Neural cell (in vitro differentiated cells): ENCODE data around the gene TMEM247. TPM values are rescaled to one million over a fixed set of nuclear protein-coding genes. Genes with fewer than 3 reads are reported as not detected.

ENCODE experiments used
- H2AFZ ChIP-seq: fragments of 200-600, 300-800 bp; sonication (generic), shearing (Covaris generic); 2 replicates; pipeline ENCODE4 v1.6.0; 2014; ENCODE audit warnings: low read depth, mild to moderate bottlenecking, antibody characterized with exemption, low read length, moderate library complexity
- H3F3A ChIP-seq: fragments of 200-600 bp; shearing (Covaris generic); 2 replicates; pipeline ENCODE4 v1.6.1; 2016; ENCODE audit warnings: mild to moderate bottlenecking, moderate library complexity, mixed read lengths, antibody characterized with exemption, low read length; ENCODE audit not compliant: insufficient read depth, poor library complexity, severe bottlenecking
- H3K27ac ChIP-seq: fragments of 200-600, 300-800 bp; sonication (generic), shearing (Covaris generic); 2 replicates; pipeline ENCODE4 v1.5.1; 2014; ENCODE audit warnings: mild to moderate bottlenecking, low read length, moderate library complexity
- H3K27me3 ChIP-seq: fragments of 300-800, 200-600 bp; sonication (generic), shearing (Covaris generic); 2 replicates; pipeline ENCODE4 v1.6.0; 2014; ENCODE audit warnings: mild to moderate bottlenecking, low read depth, low read length, moderate library complexity; ENCODE audit not compliant: insufficient read depth
- H3K36me3 ChIP-seq: fragments of 300-800, 200-600 bp; sonication (generic), shearing (Covaris generic); 2 replicates; pipeline ENCODE4 v1.5.1; 2014; ENCODE audit warnings: mild to moderate bottlenecking, antibody characterized with exemption, low read length, moderate library complexity; ENCODE audit not compliant: insufficient read depth
- H3K4me2 ChIP-seq: fragments of 300-800, 200-600 bp; sonication (generic), shearing (Covaris generic); 2 replicates; pipeline ENCODE4 v1.6.0; 2014; ENCODE audit warnings: mild to moderate bottlenecking, low read length
- H3K4me3 ChIP-seq: fragments of 300-800, 200-600 bp; sonication (generic), shearing (Covaris generic); 2 replicates; pipeline ENCODE4 v1.5.1; 2014; ENCODE audit warnings: mild to moderate bottlenecking, low read length, moderate library complexity
- H3K79me2 ChIP-seq: fragments of 200-600 bp; shearing (Covaris generic); replicated peaks from 2 replicates; pipeline ENCODE4 v1.6.0; 2014; ENCODE audit warnings: mild to moderate bottlenecking, low read length, moderate library complexity; ENCODE audit not compliant: insufficient read depth
- H3K9ac ChIP-seq: fragments of 300-800, 200-600 bp; sonication (generic), shearing (Covaris generic); 2 replicates; pipeline ENCODE4 v1.6.1; 2016; ENCODE audit warnings: mild to moderate bottlenecking, low read length, mixed read lengths
- H3K9me2 ChIP-seq: fragments of 200-600 bp; shearing (Covaris generic); 2 replicates; pipeline ENCODE4 v1.6.1; 2016; ENCODE audit warnings: mild to moderate bottlenecking, low read length, mixed read lengths; ENCODE audit not compliant: insufficient read depth
- H3K9me3 ChIP-seq: fragments of 200-600, 300-800 bp; sonication (generic), shearing (Covaris generic); 2 replicates; pipeline ENCODE4 v1.6.1; 2016; ENCODE audit warnings: mild to moderate bottlenecking, mixed run types, low read length, moderate library complexity, mixed read lengths
- H4K20me1 ChIP-seq: fragments of 200-600 bp; shearing (Covaris generic); 2 replicates; pipeline ENCODE4 v1.6.1; 2016; ENCODE audit warnings: mild to moderate bottlenecking, mixed run types; ENCODE audit not compliant: insufficient read depth
- CTCF ChIP-seq: fragments of 450-650 bp; IDR thresholded peaks from 2 replicates; pipeline ENCODE4 v1.5.1; 2014; ENCODE audit warnings: antibody characterized with exemption, mild to moderate bottlenecking, moderate library complexity; ENCODE audit not compliant: poor library complexity, severe bottlenecking
- EP300 ChIP-seq: fragments of 450-650 bp; conservative IDR thresholded peaks from 2 replicates; pipeline ENCODE4 v1.6.1; 2014; ENCODE audit warnings: antibody characterized with exemption, mild to moderate bottlenecking, moderate library complexity; ENCODE audit not compliant: poor library complexity, severe bottlenecking
- EZH2 ChIP-seq: fragments of 200-600, 300-800 bp; shearing (Covaris generic), sonication (generic); IDR thresholded peaks from 2 replicates; pipeline ENCODE4 v1.6.1; 2014; ENCODE audit warnings: antibody characterized with exemption, low read length, borderline replicate concordance, mild to moderate bottlenecking; ENCODE audit not compliant: insufficient read depth, poor library complexity, severe bottlenecking
- MXI1 ChIP-seq: fragments of 450-650 bp; conservative IDR thresholded peaks from 2 replicates; pipeline ENCODE4 v1.6.1; 2014; ENCODE audit warnings: antibody characterized with exemption, mild to moderate bottlenecking; ENCODE audit not compliant: poor library complexity, severe bottlenecking
- POLR2AphosphoS5 ChIP-seq: IDR thresholded peaks from 2 replicates; pipeline ENCODE4 v1.6.1; 2012
- RAD21 ChIP-seq: fragments of 450-650 bp; conservative IDR thresholded peaks from 2 replicates; pipeline ENCODE4 v1.6.1; 2014; ENCODE audit warnings: antibody characterized with exemption, mild to moderate bottlenecking, moderate library complexity
- REST ChIP-seq: IDR thresholded peaks from 2 replicates; pipeline ENCODE4 v1.6.1; 2012; ENCODE audit warnings: borderline replicate concordance
- SMC3 ChIP-seq: fragments of 450-650 bp; conservative IDR thresholded peaks from 2 replicates; pipeline ENCODE4 v1.6.1; 2014; ENCODE audit warnings: antibody characterized with exemption, mild to moderate bottlenecking, moderate library complexity; ENCODE audit not compliant: poor library complexity
- TAF1 ChIP-seq: IDR thresholded peaks from 2 replicates; pipeline ENCODE4 v1.6.1; 2012; ENCODE audit warnings: low read depth
- polyA plus RNA-seq: library from polyadenylated mRNA; depleted of rRNA; stranded (reverse); fragments of >200 nt; gene quantifications from 2 replicates; pipeline ENCODE4 v1.2.3, GENCODE V29; 2014

The TMEM247 gene
- polyA plus RNA-seq, 1 donor from 2014 or later, result not detected

GRCh38 chr2:46519265-46519664 lies 39.9 kb downstream of the TMEM247 start:
- H3K27me3 ChIP-seq, result no peaks in the 10 kb centered on the region
- H4K20me1 ChIP-seq, result no peaks in the 10 kb centered on the region
- no peak overlapping the region for H3K9ac ChIP-seq
- H3F3A ChIP-seq, result no peaks in the 10 kb centered on the region
- H3K36me3 ChIP-seq, result no peaks in the 10 kb centered on the region
- no peaks in the 10 kb centered on the region for H3K79me2 ChIP-seq
- no peak overlapping the region for H2AFZ ChIP-seq
- peaks cover 6% of the 10 kb centered on the region for H3K9me3 ChIP-seq
- TF ChIP-seq SMC3 (no peak), RAD21 (no peak), POLR2AphosphoS5 (no peak), EP300 (no peak), CTCF (no peak), MXI1 (no peak), TAF1 (no peak)
- no peaks in the 10 kb centered on the region for H3K9me2 ChIP-seq
- H3K4me2 ChIP-seq, result no peak overlapping the region
- H3K27ac ChIP-seq, result no peak overlapping the region
- H3K4me3 ChIP-seq, result no peak overlapping the region

- TF ChIP-seq EP300 (no peak), RAD21 (no peak), REST (no peak), EZH2 (no peak), CTCF (no peak), MXI1 (no peak), POLR2AphosphoS5 (no peak), TAF1 (no peak), SMC3 (no peak)
- no peak overlapping the region for H3K4me2 ChIP-seq
- H3K36me3 ChIP-seq, result no peaks in the 10 kb centered on the region
Observed at GRCh38 chr2:46520130-46520711, 40.9 kb downstream of the TMEM247 start.

More at GRCh38 chr2:46520130-46520711, 40.9 kb downstream of the TMEM247 start:
- no peaks in the 10 kb centered on the region for H3K79me2 ChIP-seq
- H2AFZ ChIP-seq, result no peak overlapping the region
- H3K9me2 ChIP-seq, result no peaks in the 10 kb centered on the region
- H3K9ac ChIP-seq, result no peak overlapping the region
- H3K27me3 ChIP-seq, result no peaks in the 10 kb centered on the region
- H3K9me3 ChIP-seq, result peaks cover 6% of the 10 kb centered on the region
- H4K20me1 ChIP-seq, result no peaks in the 10 kb centered on the region
- H3K4me3 ChIP-seq, result no peak overlapping the region
- no peak overlapping the region for H3K27ac ChIP-seq
- H3F3A ChIP-seq, result no peaks in the 10 kb centered on the region
